Fibroblast of lung (primary cell): ENCODE measurements around the gene RSPH1. TPM values are rescaled to one million over a fixed set of nuclear protein-coding genes. Genes with fewer than 3 reads are reported as not detected.

Experiments used
- DNase-seq, 2 donors: peaks; one replicate each; pipeline versions ENCODE4 v3.0.0 to v3.0.0-alpha.2; 2010; ENCODE audit warnings: low read depth in 2 of 2
- H2AFZ ChIP-seq: 2 replicates; pipeline ENCODE4 v1.5.1; 2012; ENCODE audit warnings: low read length, control low read depth, inconsistent platforms
- H3K27ac ChIP-seq: 2 replicates; pipeline ENCODE4 v1.5.1; 2011; ENCODE audit warnings: low read length, control low read depth; ENCODE audit not compliant: insufficient read depth
- H3K27me3 ChIP-seq: 2 replicates; pipeline ENCODE4 v1.5.1; 2011; ENCODE audit warnings: mild to moderate bottlenecking, low read length; ENCODE audit not compliant: control insufficient read depth, insufficient read depth
- H3K36me3 ChIP-seq: 2 replicates; pipeline ENCODE4 v1.5.1; 2011; ENCODE audit warnings: low read length; ENCODE audit not compliant: control insufficient read depth, insufficient read depth
- H3K4me1 ChIP-seq: 2 replicates; pipeline ENCODE4 v1.5.1; 2011; ENCODE audit warnings: low read length; ENCODE audit not compliant: control insufficient read depth, insufficient read depth; ENCODE audit errors: extremely low read depth
- H3K4me2 ChIP-seq: 2 replicates; pipeline ENCODE4 v1.5.1; 2011; ENCODE audit warnings: low read length, control low read depth; ENCODE audit not compliant: insufficient read depth; ENCODE audit errors: extremely low read depth
- H3K4me3 ChIP-seq, 4 experiments: fragments of 200-600 bp in 1 of 4; sonication (generic) in 1 of 4; replicated peaks in 1 of 4; 2 replicates each; pipeline ENCODE4 v1.5.1; 2011 to 2016; ENCODE audit warnings: low read length in 4 of 4, low read depth in 3 of 4, mild to moderate bottlenecking in 3 of 4, control low read depth in 2 of 4, inconsistent platforms in 1 of 4, mixed read lengths in 1 of 4; ENCODE audit not compliant: insufficient read depth in 1 of 4; ENCODE audit errors: control extremely low read depth in 1 of 4
- H3K79me2 ChIP-seq: 2 replicates; pipeline ENCODE4 v1.5.1; 2012; ENCODE audit warnings: mild to moderate bottlenecking, low read length, inconsistent platforms; ENCODE audit not compliant: control insufficient read depth, insufficient read depth
- H3K9ac ChIP-seq: 2 replicates; pipeline ENCODE4 v1.5.1; 2011; ENCODE audit warnings: mild to moderate bottlenecking, low read length, control low read depth; ENCODE audit not compliant: insufficient read depth
- H3K9me3 ChIP-seq: 2 replicates; pipeline ENCODE4 v1.5.1; 2012; ENCODE audit warnings: low read depth, low read length; ENCODE audit not compliant: control insufficient read depth, insufficient read depth
- H4K20me1 ChIP-seq: 2 replicates; pipeline ENCODE4 v1.5.1; 2011; ENCODE audit warnings: low read length; ENCODE audit not compliant: control insufficient read depth, insufficient read depth; ENCODE audit errors: extremely low read depth
- CTCF ChIP-seq, 2 donors: IDR thresholded peaks in 1 of 2; conservative IDR thresholded peaks in 1 of 2; 1 replicate in 1 of 2; 2 replicates in 1 of 2; pipeline ENCODE4 v1.5.1; 2011 to 2012; ENCODE audit warnings: low read length in 2 of 2, control low read depth in 1 of 2, inconsistent platforms in 1 of 2, low read depth in 1 of 2, mild to moderate bottlenecking in 1 of 2
- EZH2 ChIP-seq: IDR thresholded peaks from 2 replicates; pipeline ENCODE4 v1.5.1; 2012; ENCODE audit warnings: low read length, control low read depth, mild to moderate bottlenecking; ENCODE audit errors: missing control alignments
- polyA plus RNA-seq, 2 donors: library from polyadenylated mRNA; depleted of rRNA in 1 of 2; stranded (reverse) in 1 of 2; unstranded in 1 of 2; fragments of >200 nt; gene quantifications; 2 replicates each; pipeline ENCODE4 v1.2.1, GENCODE V29; 2011 to 2012; ENCODE audit warnings: missing spikeins in 1 of 2
- total RNA-seq: library from RNA; depleted of rRNA; stranded (reverse); fragments of >200 nt; gene quantifications from 2 replicates; pipeline ENCODE4 v1.2.1, GENCODE V29; 2014

RSPH1 gene
- total and polyA plus RNA-seq, 2 donors (not counting 1 experiment from before 2014, with no cell fraction given): not detected

- Histone ChIP-seq H3K9ac (no peak overlapping the region), H3K4me1 (no peaks in the 10 kb centered on the region), H4K20me1 (no peaks in the 10 kb centered on the region), H3K4me3 (no peak overlapping the region), H3K4me2 (no peak overlapping the region), H3K27me3 (no peaks in the 10 kb centered on the region), H3K79me2 (no peaks in the 10 kb centered on the region), H3K9me3 (no peaks in the 10 kb centered on the region), H2AFZ (no peak overlapping the region), H3K36me3 (no peaks in the 10 kb centered on the region), H3K27ac (no peak overlapping the region)
- TF ChIP-seq EZH2 (no peak), CTCF (conservative IDR thresholded peaks at IDR 0.05 in 1 of 2, IDR thresholded peaks at IDR 0.05 in 1 of 2; ENCODE audit: low read depth in 1 of 2, low read length in 2 of 2) (no peak)
- no peak for DNase-seq
Measured at GRCh38 chr21:42446531-42446930, 49.5 kb downstream of the RSPH1 start.

- H3K4me3 ChIP-seq: no peak overlapping the region
- no peaks in the 10 kb centered on the region for H4K20me1 ChIP-seq
- H3K9me3 ChIP-seq: no peaks in the 10 kb centered on the region
- no peaks in the 10 kb centered on the region for H3K79me2 ChIP-seq
- H3K36me3 ChIP-seq: no peaks in the 10 kb centered on the region
- TF ChIP-seq EZH2: no peak
- no peak for TF ChIP-seq CTCF (conservative IDR thresholded peaks at IDR 0.05 in 1 of 2, IDR thresholded peaks at IDR 0.05 in 1 of 2; ENCODE audit: low read depth in 1 of 2, low read length in 2 of 2)
- no peak overlapping the region for H3K9ac ChIP-seq
- no peak overlapping the region for H2AFZ ChIP-seq
- H3K4me1 ChIP-seq: no peaks in the 10 kb centered on the region
- H3K4me2 ChIP-seq: no peak overlapping the region
- H3K27me3 ChIP-seq: no peaks in the 10 kb centered on the region
- H3K27ac ChIP-seq: no peak overlapping the region
- no peak for DNase-seq
Measured at GRCh38 chr21:42445311-42445710, 50.7 kb downstream of the RSPH1 start.

GRCh38 chr21:42444745-42445059 lies 51.3 kb downstream of the RSPH1 start:
- TF ChIP-seq CTCF (conservative IDR thresholded peaks at IDR 0.05 in 1 of 2, IDR thresholded peaks at IDR 0.05 in 1 of 2; ENCODE audit: low read depth in 1 of 2, low read length in 2 of 2): no peak
- no peak for TF ChIP-seq EZH2
- no peak for DNase-seq
- H3K4me2 ChIP-seq: no peak overlapping the region
- H3K79me2 ChIP-seq: no peaks in the 10 kb centered on the region
- H3K9ac ChIP-seq: no peak overlapping the region
- H3K27ac ChIP-seq: no peak overlapping the region
- H3K4me3 ChIP-seq: no peak overlapping the region
- no peaks in the 10 kb centered on the region for H3K36me3 ChIP-seq
- no peaks in the 10 kb centered on the region for H3K4me1 ChIP-seq
- H3K9me3 ChIP-seq: no peaks in the 10 kb centered on the region
- H2AFZ ChIP-seq: no peak overlapping the region
- no peaks in the 10 kb centered on the region for H4K20me1 ChIP-seq
- H3K27me3 ChIP-seq: no peaks in the 10 kb centered on the region
